Dedifferentiated amniotic fluid mesenchymal stem cell (primary cell): ENCODE measurements around the gene TBX21.
A peak's percentile ranks its signal among the peaks of the same experiment; 100 is the strongest.

Experiments
- DNase-seq: peaks from one replicate; pipeline ENCODE4 v3.0.0-alpha.2; 2016; ENCODE audit errors: extremely low spot score

TBX21 gene

GRCh38 chr17:47733047-47733673 lies at the start of gene TBX21:
TSS of gene TBX21 (plus strand) at chr17:47733236. CDS start at chr17:47733455, 219 bp downstream.
- no peak for DNase-seq

GRCh38 chr17:47684025-47684424 lies 49.0 kb upstream of the TBX21 start:
- DNase-seq = no peak

GRCh38 chr17:47684535-47685193 lies 48.4 kb upstream of the TBX21 start:
- DNase-seq = no peak

- no peak for DNase-seq
Observed at GRCh38 chr17:47685556-47686275, 47.3 kb upstream of the TBX21 start.

- DNase-seq = no peak
Observed at GRCh38 chr17:47686276-47686635, 46.8 kb upstream of the TBX21 start.

- DNase-seq = no peak
Observed at GRCh38 chr17:47686664-47687327, 46.2 kb upstream of the TBX21 start.

- DNase-seq = no peak
Observed at GRCh38 chr17:47687328-47687690, 45.7 kb upstream of the TBX21 start.

- DNase-seq = no peak
Observed at GRCh38 chr17:47687748-47688147, 45.3 kb upstream of the TBX21 start.

- no peak for DNase-seq
Observed at GRCh38 chr17:47690121-47690520, 42.9 kb upstream of the TBX21 start.

- no peak for DNase-seq
Observed at GRCh38 chr17:47692137-47692894, 40.7 kb upstream of the TBX21 start.

- no peak for DNase-seq
Observed at GRCh38 chr17:47692895-47693730, 39.9 kb upstream of the TBX21 start.

GRCh38 chr17:47693731-47694580 lies 39.1 kb upstream of the TBX21 start, which contains the start of gene TBKBP1:
TSS of gene TBKBP1 (plus strand) at chr17:47694161. CDS start at chr17:47696113, 1,952 bp downstream.
- DNase-seq = no peak

GRCh38 chr17:47694581-47695428 lies 38.2 kb upstream of the TBX21 start:
- DNase-seq = peak; percentile 32

- DNase-seq = no peak
Observed at GRCh38 chr17:47695429-47696376, 37.3 kb upstream of the TBX21 start.

GRCh38 chr17:47696717-47697642 lies 36.1 kb upstream of the TBX21 start:
- no peak for DNase-seq

- no peak for DNase-seq
Observed at GRCh38 chr17:47697906-47698711, 34.9 kb upstream of the TBX21 start.
